CD4-positive, CD25-positive, alpha-beta regulatory T cell (primary cell): ENCODE measurements around the gene SLITRK4. TPM values are rescaled to one million over a fixed set of nuclear protein-coding genes. Genes with fewer than 3 reads are reported as not detected.

Experiments used
- ATAC-seq, 2 donors: fragments of 150-1000 bp; cut with Tn5 transposase; one replicate each; pipeline ENCODE4 v1.10.0; 2021; ENCODE audit warnings: low read depth in 2 of 2, moderate number of reproducible peaks in 2 of 2, moderate library complexity in 1 of 2
- DNase-seq, 3 donors: peaks; one replicate each; pipeline versions ENCODE4 v3.0.0 to v3.0.0-alpha.2; 2012 to 2022; ENCODE audit warnings: mixed read lengths in 1 of 3
- H3K27ac ChIP-seq: one replicate; pipeline ENCODE4 v1.7.0; 2013; ENCODE audit warnings: mild to moderate bottlenecking, low read length; ENCODE audit not compliant: insufficient read depth, poor library complexity, severe bottlenecking
- H3K27me3 ChIP-seq: one replicate; pipeline ENCODE4 v1.7.0; 2013; ENCODE audit warnings: low read length; ENCODE audit not compliant: control insufficient read depth, insufficient read depth
- H3K36me3 ChIP-seq: one replicate; pipeline ENCODE4 v1.7.0; 2013; ENCODE audit warnings: mild to moderate bottlenecking, low read length, moderate library complexity; ENCODE audit not compliant: control insufficient read depth, insufficient read depth
- H3K4me1 ChIP-seq: 2 replicates; pipeline ENCODE4 v1.7.0; 2013; ENCODE audit warnings: mild to moderate bottlenecking, low read length; ENCODE audit not compliant: insufficient read depth, control insufficient read depth, poor library complexity, severe bottlenecking
- H3K4me3 ChIP-seq: one replicate; pipeline ENCODE4 v1.7.0; 2013; ENCODE audit warnings: low read depth, mild to moderate bottlenecking, low read length, moderate library complexity
- H3K9me3 ChIP-seq, 2 experiments: 1 replicate in 1 of 2; 2 replicates in 1 of 2; pipeline ENCODE4 v1.7.0; 2013; ENCODE audit warnings: low read length in 2 of 2, mild to moderate bottlenecking in 1 of 2, moderate library complexity in 1 of 2; ENCODE audit not compliant: control insufficient read depth in 2 of 2
- H3K27ac Mint-ChIP-seq, 3 donors: one replicate each; pipeline ENCODE4 v1.8.0; 2020 to 2022; ENCODE audit warnings: mild to moderate bottlenecking in 3 of 3, mixed read lengths in 3 of 3, moderate library complexity in 2 of 3
- H3K27me3 Mint-ChIP-seq: one replicate; pipeline ENCODE4 v1.8.0; 2022; ENCODE audit warnings: mild to moderate bottlenecking, mixed read lengths
- H3K36me3 Mint-ChIP-seq: one replicate; pipeline ENCODE4 v1.8.0; 2020; ENCODE audit warnings: mixed read lengths
- H3K4me1 Mint-ChIP-seq, 4 donors: one replicate each; pipeline ENCODE4 v1.8.0; 2020 to 2022; ENCODE audit warnings: mixed read lengths in 4 of 4, mild to moderate bottlenecking in 1 of 4
- H3K4me3 Mint-ChIP-seq, 4 donors: one replicate each; pipeline ENCODE4 v1.8.0; 2020 to 2022; ENCODE audit warnings: mild to moderate bottlenecking in 4 of 4, mixed read lengths in 4 of 4, moderate library complexity in 3 of 4
- H3K9me3 Mint-ChIP-seq, 7 donors: one replicate each; pipeline ENCODE4 v1.8.0; 2020 to 2022; ENCODE audit warnings: mixed read lengths in 7 of 7, mild to moderate bottlenecking in 3 of 7, moderate library complexity in 2 of 7
- polyA plus RNA-seq, 4 donors: library from polyadenylated mRNA; unstranded; fragments of 300-500 nt; fragmentation: Illumina TruSeq; gene quantifications; one replicate each; pipeline ENCODE4 v1.2.3, GENCODE V29; 2021
- total RNA-seq: library from RNA; stranded (reverse); gene quantifications from one replicate; pipeline ENCODE4 v1.2.3, GENCODE V29; 2022

Gene SLITRK4
- total and polyA plus RNA-seq, 5 donors from 2014 or later, result not detected

- no peaks in the 10 kb centered on the region for H3K4me1 Mint-ChIP-seq
- DNase-seq (no peak), ATAC-seq (no peak)
- H3K4me1 ChIP-seq, result no peaks in the 10 kb centered on the region
- peaks cover 0 to 2% (median 0%) of the 10 kb centered on the region in 7 donors for H3K9me3 Mint-ChIP-seq
- no peaks in the 10 kb centered on the region for H3K9me3 ChIP-seq
- no peak overlapping the region for H3K4me3 ChIP-seq
- H3K27ac ChIP-seq, result no peak overlapping the region
- H3K27me3 ChIP-seq, result no peaks in the 10 kb centered on the region
- no peaks in the 10 kb centered on the region for H3K27me3 Mint-ChIP-seq
- H3K36me3 ChIP-seq, result no peaks in the 10 kb centered on the region
- no peak overlapping the region for H3K27ac Mint-ChIP-seq
- no peak overlapping the region for H3K4me3 Mint-ChIP-seq
- H3K36me3 Mint-ChIP-seq, result no peaks in the 10 kb centered on the region
Observed at GRCh38 chrX:143642426-143642825, 6.5 kb upstream of the SLITRK4 start.

- Histone ChIP-seq H3K27ac (no peak overlapping the region), H3K4me3 (no peak overlapping the region), H3K9me3 (no peaks in the 10 kb centered on the region), H3K4me1 (no peaks in the 10 kb centered on the region), H3K36me3 (no peaks in the 10 kb centered on the region), H3K27me3 (no peaks in the 10 kb centered on the region)
- H3K4me3 Mint-ChIP-seq, result no peak overlapping the region
- peaks cover 0 to 2% (median 0%) of the 10 kb centered on the region in 4 donors for H3K4me1 Mint-ChIP-seq
- H3K27ac Mint-ChIP-seq, result no peak overlapping the region
- no peak for DNase-seq
- no peaks in the 10 kb centered on the region for H3K27me3 Mint-ChIP-seq
- peaks cover 0 to 4% (median 0%) of the 10 kb centered on the region in 7 donors for H3K9me3 Mint-ChIP-seq
- no peaks in the 10 kb centered on the region for H3K36me3 Mint-ChIP-seq
- no peak for ATAC-seq
Observed at GRCh38 chrX:143636831-143637230, 930 bp upstream of the SLITRK4 start.

- H3K4me3 Mint-ChIP-seq, result no peak overlapping the region
- no peak overlapping the region for H3K4me3 ChIP-seq
Observed at GRCh38 chrX:143634663-143635455, 1.0 kb downstream of the SLITRK4 start.

DNA sequence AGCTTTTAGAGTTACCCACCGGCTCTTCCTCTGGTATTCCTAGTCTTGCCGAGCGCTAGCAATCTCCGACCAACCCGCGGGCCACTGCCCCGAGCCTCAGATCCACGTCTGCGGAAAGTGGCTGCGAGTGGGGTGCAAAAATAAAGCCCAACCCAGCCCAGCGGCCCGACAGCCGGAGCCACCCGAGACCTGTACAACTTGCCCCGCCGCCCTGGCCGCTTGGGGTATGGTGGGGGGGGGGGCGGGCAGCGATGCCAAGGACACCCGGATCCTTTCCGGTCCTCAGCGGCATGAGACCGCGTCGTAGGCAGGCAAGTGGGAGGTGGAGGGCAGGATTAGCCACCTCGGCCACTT lies 1.6 kb downstream of the SLITRK4 start:
- H3K27me3 Mint-ChIP-seq, result no peaks in the 10 kb centered on the region

More at GRCh38 chrX:143634663-143635455, 1.0 kb downstream of the SLITRK4 start:
- Mint-ChIP-seq H3K4me1 (peaks cover 0 to 2% (median 0%) of the 10 kb centered on the region in 4 donors), H3K27me3 (no peaks in the 10 kb centered on the region), H3K27ac (no peak overlapping the region), H3K36me3 (no peaks in the 10 kb centered on the region), H3K9me3 (peaks cover 0 to 10% (median 1%) of the 10 kb centered on the region in 7 donors)
- DNase-seq (no peak), ATAC-seq (no peak)
- no peaks in the 10 kb centered on the region for H3K4me1 ChIP-seq
- no peaks in the 10 kb centered on the region for H3K9me3 ChIP-seq
- no peaks in the 10 kb centered on the region for H3K36me3 ChIP-seq
- H3K27ac ChIP-seq, result no peak overlapping the region
- H3K27me3 ChIP-seq, result no peaks in the 10 kb centered on the region

GRCh38 chrX:143633461-143634308 lies 2.2 kb downstream of the SLITRK4 start:
- no peaks in the 10 kb centered on the region for H3K27me3 ChIP-seq
- no peak for ATAC-seq

More for the DNA sequence above, 1.6 kb downstream of the SLITRK4 start:
- Mint-ChIP-seq H3K27ac (no peak overlapping the region), H3K36me3 (no peaks in the 10 kb centered on the region), H3K9me3 (peaks cover 0 to 10% (median 1%) of the 10 kb centered on the region in 7 donors), H3K4me3 (no peak overlapping the region), H3K4me1 (peaks cover 0 to 2% (median 0%) of the 10 kb centered on the region in 4 donors)
- Histone ChIP-seq H3K9me3 (no peaks in the 10 kb centered on the region), H3K4me1 (no peaks in the 10 kb centered on the region), H3K4me3 (no peak overlapping the region), H3K36me3 (no peaks in the 10 kb centered on the region), H3K27me3 (no peaks in the 10 kb centered on the region), H3K27ac (no peak overlapping the region)
- no peak for ATAC-seq
- DNase-seq, result no peak

GRCh38 chrX:143632625-143633410 lies 3.1 kb downstream of the SLITRK4 start:
- H3K9me3 ChIP-seq, result no peaks in the 10 kb centered on the region
- no peak for DNase-seq
- no peak overlapping the region for H3K27ac Mint-ChIP-seq

More at GRCh38 chrX:143633461-143634308, 2.2 kb downstream of the SLITRK4 start:
- no peak overlapping the region for H3K27ac ChIP-seq
- H3K36me3 Mint-ChIP-seq, result no peaks in the 10 kb centered on the region
- no peaks in the 10 kb centered on the region for H3K27me3 Mint-ChIP-seq
- H3K4me1 ChIP-seq, result no peaks in the 10 kb centered on the region
- H3K4me3 ChIP-seq, result no peak overlapping the region
- H3K4me1 Mint-ChIP-seq, result peaks cover 0 to 2% (median 0%) of the 10 kb centered on the region in 4 donors
- H3K9me3 Mint-ChIP-seq, result peaks cover 0 to 10% (median 1%) of the 10 kb centered on the region in 7 donors
- no peaks in the 10 kb centered on the region for H3K9me3 ChIP-seq
- H3K27ac Mint-ChIP-seq, result no peak overlapping the region
- no peaks in the 10 kb centered on the region for H3K36me3 ChIP-seq
- H3K4me3 Mint-ChIP-seq, result no peak overlapping the region
- no peak for DNase-seq

DNA sequence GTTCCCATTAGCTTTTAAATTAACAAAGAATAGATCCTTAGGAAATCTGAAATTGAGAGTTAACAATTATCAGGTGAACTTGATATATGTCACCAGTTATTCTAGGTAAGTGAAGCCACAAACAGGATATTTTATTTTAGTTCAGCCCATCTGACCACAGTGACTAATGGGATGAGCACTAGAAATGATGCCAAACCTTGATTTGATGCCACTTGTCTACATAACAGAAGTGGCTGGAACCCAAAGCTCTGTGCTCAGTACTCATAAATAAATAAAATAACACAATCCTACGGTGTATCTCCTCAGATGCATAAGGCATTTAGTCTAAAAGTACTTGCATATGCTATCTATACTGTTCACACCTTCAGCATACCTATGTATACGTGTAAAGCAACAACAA lies 12.2 kb downstream of the SLITRK4 start:
- Mint-ChIP-seq H3K27ac (no peak overlapping the region), H3K4me1 (no peaks in the 10 kb centered on the region)
- no peak for ATAC-seq

More at GRCh38 chrX:143632625-143633410, 3.1 kb downstream of the SLITRK4 start:
- no peak overlapping the region for H3K4me3 Mint-ChIP-seq
- H3K9me3 Mint-ChIP-seq, result peaks cover 0 to 10% (median 2%) of the 10 kb centered on the region in 7 donors
- H3K4me1 Mint-ChIP-seq, result peaks cover 0 to 2% (median 0%) of the 10 kb centered on the region in 4 donors
- H3K36me3 Mint-ChIP-seq, result no peaks in the 10 kb centered on the region
- H3K27ac ChIP-seq, result no peak overlapping the region
- H3K4me1 ChIP-seq, result no peaks in the 10 kb centered on the region
- no peaks in the 10 kb centered on the region for H3K27me3 Mint-ChIP-seq
- H3K4me3 ChIP-seq, result no peak overlapping the region
- H3K27me3 ChIP-seq, result no peaks in the 10 kb centered on the region
- no peak for ATAC-seq
- H3K36me3 ChIP-seq, result no peaks in the 10 kb centered on the region

More for the DNA sequence above, 12.2 kb downstream of the SLITRK4 start:
- Mint-ChIP-seq H3K36me3 (no peaks in the 10 kb centered on the region), H3K4me3 (no peak overlapping the region), H3K27me3 (no peaks in the 10 kb centered on the region), H3K9me3 (peaks cover 0 to 2% (median 0%) of the 10 kb centered on the region in 7 donors)
- no peak for DNase-seq
- Histone ChIP-seq H3K4me1 (no peaks in the 10 kb centered on the region), H3K36me3 (no peaks in the 10 kb centered on the region), H3K27ac (no peak overlapping the region), H3K4me3 (no peak overlapping the region), H3K27me3 (no peaks in the 10 kb centered on the region), H3K9me3 (no peaks in the 10 kb centered on the region)
